T-helper 2 cell (primary cell): ENCODE measurements around the gene FOXP1.

Source experiments
- DNase-seq, 5 experiments: peaks; one replicate each; pipeline versions ENCODE4 v3.0.0 to v3.0.0-alpha.2; 2012 to 2022

The FOXP1 gene

DNA sequence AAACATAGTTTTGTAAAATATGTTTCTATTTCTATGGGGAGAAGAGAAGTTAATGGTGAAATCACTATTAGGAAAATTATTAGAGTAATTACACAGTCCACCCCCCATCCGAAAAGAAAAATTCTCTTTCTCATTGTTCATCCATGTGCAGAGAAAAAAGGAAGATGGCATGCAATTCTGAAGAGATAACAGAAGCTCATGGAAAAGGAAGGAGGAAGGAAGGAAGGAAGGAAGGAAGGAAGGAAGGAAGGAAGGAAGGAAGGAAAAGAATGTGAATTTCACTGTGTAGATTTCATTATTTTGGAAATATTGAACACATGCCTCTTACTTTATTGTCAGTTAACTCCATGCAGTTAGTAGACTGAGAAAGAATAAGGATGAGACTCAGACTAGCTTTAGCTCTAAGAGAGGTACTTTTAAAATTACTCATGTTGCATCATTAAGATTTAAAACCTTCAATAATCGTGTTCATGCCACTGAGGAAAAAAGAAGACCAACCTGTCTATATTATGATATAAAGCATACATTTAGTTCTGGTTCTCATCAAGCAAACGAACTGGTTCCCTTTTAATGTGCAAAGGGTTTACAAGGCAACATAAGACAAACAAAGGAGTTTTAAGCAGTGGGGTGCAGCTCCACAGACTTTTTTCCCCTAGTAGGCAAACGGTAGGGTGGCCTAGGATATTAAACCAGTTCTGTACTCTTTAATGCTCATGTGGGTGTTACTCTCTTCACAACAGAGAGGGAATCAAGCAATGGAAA lies 379.6 kb downstream of the FOXP1 start:
- no peak for DNase-seq

DNA sequence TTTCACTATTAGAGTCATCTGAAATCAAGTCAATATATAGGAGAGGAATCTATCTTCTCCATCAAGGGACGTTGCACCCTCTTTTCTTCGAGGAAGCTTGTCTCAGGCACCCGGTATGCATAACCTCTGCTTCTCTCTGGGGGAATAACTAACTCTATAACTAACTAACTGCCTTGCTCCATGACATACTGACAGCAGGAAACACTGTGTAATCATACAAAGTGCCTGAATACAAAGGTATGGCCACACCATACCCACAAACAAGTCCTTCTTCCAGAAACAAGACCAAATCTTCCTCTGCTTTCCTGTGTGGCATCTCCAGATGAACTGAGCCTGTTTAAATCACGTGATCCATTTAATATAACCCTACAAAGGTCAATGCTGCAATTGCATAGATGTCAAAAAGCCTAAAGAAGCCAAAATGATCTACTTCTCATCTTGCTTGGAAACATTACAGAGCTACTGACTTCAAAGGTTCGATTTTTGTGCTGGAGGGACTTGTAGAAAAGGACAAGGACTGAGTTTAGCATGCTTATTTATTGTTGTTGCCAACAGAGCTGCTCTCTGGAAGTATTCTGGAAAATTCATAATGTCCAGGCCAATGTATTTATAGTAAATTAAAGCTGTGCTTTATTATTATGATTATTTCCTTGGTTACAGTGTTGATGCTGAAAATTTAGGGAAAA lies 380.5 kb downstream of the FOXP1 start:
- no peak for DNase-seq

DNA sequence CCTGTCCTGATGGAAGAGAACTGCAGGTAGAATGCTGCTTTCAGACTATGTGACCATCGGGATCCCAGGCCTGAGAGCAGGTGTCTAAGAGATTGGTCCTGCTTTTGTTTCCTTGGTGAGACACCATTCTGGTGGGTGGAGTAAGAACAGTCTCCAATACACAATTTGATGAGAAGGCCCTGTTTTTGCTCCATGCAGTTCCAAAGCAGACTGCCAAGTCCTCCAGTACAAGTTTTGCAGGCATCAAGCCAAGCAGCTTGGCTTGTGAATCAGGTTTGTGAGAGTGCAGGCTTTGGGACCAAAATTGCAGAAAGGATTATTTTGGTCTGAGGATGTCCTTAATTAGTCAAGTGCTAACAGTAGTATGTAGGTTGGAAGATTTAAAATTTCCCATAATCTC lies 381.6 kb downstream of the FOXP1 start:
- no peak for DNase-seq

DNA sequence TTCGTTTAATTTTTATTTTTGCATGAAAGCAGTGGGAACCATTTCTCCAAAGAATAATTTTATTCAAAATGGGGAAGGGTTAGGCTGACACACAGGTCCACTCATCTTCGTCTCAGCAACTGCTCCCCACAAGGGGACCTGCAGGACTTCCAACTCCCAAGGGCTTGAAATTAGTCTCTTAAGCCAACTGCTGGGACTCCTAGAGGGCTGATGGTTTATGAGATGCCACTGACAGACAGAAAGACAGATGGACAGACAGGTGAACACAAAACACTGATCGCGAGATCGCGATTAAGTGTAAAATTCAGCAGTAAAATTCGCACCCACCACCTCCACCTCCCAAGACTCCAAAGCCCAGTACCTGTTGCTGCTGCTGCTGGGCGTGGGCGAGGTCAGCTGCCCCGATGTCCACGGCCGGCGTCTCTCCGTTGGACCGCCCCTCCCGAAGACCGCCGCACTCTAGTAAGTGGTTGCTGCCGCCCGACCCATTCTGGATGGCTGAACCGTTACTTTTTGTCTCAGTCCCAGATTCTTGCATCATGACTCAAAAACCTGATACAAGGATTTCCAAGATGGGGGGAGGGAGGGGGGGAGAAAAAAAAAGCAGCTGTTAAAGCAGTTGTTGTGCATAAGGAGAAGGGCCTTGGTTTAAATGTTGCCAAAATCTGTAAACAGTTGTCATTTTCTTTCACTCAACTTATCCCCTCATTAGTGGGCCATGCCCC lies 385.5 kb downstream of the FOXP1 start:
- no peak for DNase-seq

DNA sequence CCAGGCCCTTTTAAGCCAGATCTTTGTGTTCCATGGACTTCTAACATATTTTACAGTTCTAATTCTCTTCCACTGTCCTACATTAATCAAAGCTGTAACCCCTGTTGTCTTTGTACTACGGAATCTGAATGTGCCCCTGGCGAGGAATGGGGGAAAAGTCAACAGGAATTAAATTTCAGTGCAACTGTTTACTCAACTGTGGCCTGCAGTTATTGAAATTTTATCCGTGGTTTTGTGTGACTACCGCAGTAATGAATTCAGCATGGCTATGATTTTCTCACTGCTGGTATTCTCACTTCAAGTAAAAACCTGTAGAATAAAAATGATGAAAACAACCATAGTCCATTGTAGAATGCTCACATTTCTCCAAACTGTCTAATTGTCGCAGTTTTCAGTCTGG lies 388.0 kb downstream of the FOXP1 start:
- no peak for DNase-seq

DNA sequence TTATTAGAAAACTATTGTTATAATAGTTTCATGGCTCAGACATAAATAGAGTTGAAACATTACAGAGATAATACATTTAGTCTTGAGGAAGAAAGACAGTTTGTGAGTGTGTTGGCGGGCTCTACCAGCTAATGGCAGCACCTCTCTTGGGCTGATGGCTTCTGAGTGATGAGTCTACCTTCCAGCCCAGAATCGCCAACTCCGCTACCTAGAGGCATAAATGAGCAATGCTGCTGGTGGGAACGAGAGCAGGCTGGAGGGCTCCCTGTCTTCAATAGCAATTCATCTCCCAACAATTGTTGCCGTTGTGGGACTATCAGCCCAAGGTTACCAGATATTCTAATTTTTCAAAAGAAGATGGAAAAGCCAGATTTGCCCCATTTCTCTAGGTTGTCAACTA lies 388.7 kb downstream of the FOXP1 start:
- DNase-seq, result no peak

DNA sequence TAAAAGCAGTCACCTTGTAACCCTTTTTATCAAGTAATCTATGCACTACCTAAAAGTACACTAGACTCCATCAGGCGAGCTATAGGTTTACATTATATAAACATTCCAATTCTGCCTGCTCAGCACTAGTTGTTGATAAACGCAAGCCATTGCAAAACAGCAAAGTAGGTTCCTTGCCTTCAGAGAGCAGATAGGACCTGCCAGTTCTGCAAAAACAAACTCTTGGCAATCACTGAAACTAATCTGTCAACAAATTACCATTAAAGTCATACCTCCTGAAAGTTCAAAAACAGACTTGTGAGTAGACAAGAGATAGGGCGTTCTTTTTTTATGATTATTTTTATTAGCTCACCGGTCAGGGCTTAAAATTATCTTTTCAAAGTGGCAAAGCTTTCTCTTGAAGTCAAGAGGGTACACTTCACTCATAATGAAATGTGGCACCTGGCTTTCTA lies 392.5 kb downstream of the FOXP1 start:
- no peak for DNase-seq

DNA sequence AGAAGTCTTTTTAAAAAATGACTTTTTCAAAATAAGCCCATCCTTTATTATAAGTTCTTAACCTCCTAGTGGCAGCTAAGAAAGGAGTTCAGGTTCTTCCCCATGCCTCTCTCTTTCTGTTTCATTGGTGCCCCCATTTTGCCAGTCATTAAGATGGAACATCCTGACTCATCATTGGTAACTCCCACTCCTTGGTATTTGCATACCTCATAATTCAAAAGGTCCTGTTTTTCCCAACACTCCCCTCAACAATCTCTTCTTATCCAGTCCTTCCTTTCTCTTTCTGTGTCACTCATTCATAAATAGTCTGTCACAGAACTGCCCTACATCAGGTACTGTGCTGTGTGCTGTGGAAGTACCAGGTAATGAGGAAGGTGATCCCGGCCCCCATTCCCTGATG lies 394.0 kb downstream of the FOXP1 start:
- no peak for DNase-seq

DNA sequence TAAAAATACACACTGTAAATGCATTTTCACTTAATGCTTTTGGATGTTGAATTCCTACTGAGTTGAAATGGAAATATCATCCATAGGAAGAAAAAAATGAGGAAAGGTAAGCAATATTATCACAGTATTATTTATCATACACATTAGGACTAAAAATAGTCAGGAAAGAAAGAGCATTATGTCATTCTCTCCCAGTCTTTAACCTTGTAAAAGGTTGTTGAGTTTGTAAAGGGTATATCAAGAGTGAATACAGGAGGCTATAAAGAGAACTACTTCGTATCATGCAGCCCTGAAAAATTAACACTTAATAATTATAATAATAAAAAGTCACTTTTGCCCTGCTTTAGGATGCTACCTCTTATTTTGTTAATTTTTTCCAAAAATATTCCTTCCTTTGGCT lies 395.8 kb downstream of the FOXP1 start:
- DNase-seq, result no peak

DNA sequence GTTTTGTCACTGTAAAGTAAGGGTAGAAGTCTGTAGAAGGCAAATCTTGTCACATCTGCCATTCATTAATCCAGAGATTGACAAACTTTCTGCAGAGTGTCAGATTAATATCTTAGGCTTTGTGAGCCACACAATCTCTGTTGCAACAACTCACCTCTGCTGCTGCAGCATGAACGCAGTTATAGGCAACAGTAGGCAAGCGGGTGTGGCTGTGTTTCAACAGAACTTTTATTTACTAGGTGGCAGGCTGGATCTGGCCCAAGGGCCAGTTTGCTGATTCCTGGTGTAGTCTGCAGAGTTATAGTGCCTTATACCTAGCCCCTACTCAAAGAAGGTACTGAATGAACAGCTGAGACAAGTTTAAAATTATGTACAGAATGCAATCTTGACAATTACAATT lies 396.7 kb downstream of the FOXP1 start:
- peak in 1 of 5 experiments; percentile 16 for DNase-seq

DNA sequence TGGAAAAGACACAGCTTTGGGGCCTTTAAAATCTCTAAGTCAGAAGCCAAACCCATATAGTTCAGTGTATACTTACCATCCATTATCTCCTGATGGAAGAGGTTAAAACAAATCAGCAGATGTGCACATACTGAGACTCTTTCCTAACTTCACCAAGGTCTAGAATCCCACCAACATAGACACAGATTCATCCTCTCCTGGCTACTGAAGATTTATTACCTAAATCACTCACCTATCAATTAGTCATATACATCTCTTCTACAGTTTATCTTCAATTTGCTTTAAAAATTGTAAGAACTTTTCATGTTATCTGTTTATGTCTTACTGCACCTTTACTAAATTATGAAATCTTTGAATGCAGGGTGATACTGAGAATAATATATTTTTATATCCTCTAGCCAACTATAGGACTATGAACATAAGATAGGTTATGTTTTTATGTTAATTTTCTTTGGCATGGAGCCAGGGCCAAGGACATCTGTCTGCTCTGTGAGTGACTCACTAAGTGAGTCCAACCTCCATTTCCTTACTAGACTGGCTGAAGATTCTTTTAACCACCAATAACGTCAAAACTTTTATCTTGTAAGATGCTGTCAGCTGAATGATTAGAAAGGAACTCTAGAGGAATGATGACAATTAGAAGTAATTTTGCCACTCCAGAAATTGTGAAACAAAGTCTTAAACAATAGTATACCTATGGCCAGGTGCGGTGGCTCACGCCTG lies 397.6 kb downstream of the FOXP1 start:
- peak in 2 of 5 experiments; percentile 24 to 70 for DNase-seq

DNA sequence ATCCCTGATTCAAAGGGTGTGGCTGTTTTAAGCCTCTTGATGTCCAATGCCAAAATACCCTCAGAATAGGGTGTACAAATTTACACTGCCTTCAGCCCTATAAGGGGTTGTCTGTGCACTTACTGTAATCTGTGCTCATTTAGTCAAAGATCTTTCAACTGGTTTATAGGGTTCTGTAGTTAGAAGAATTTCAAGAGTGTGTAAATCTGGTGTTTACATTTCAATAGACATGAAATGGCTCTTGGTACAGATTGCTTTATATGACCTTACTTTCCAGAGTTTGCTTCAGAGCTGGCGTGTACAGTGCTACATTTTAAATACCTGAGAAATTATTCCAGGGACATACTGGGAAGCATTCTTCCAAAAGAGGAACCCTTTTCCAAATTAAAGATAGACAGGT lies 399.3 kb downstream of the FOXP1 start:
- no peak for DNase-seq

DNA sequence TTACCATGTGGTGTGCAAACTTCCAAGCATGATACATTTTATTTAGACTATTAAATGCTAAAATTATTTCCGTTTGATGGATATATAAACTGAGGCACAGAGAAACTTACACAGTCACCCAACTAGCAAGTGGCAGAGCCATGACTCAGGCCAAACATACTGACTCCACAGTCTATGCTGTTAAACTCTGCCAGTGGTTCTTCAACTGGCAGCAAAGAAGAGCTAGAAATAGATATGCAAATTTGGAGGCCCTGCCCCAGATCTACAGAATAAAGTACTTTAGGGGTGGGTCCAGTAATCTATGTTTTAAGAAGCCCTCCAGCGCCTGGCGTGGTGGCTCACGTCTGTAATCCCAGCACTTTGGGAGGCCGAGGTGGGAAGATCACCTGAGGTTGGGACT lies 400.0 kb downstream of the FOXP1 start:
- DNase-seq, result no peak

DNA sequence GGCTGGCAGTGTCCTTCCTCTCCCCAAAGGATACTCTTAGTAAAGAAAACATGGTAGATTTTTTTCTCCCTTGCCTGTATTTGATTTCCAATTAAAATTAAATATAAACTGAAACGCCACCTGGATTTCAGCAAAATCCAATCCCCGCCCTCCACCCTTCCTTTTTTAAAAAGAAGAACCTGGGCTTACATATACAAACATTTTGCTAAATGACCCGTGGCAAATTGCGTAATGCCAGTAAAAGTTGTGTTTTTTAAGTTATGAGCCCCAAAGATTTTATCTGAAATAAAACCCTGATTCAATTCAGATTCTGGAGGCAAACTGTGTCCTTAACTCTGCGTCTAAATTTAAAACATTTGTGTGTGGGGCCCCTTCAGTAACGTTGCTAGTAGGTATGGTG lies 403.0 kb downstream of the FOXP1 start:
- no peak for DNase-seq

DNA sequence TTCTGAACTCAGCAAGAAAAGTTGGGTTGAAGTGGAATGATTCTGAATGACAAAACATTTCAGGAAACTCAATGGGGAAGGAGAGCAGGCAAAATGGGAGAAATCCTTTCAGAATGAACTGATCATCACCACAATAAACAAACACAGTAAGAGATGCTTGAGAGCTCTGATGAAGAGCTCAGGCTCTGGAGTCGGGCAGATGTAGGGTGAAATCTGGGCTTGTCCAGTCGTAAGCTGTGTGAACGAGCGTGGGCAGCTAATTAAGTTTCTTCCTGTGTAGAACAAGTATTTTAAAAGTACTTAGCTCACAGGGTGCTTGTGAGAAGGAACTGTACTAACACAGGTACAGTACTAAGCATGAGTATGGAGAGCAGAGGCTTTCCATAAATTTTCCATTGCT lies 406.2 kb downstream of the FOXP1 start:
- DNase-seq, result no peak

DNA sequence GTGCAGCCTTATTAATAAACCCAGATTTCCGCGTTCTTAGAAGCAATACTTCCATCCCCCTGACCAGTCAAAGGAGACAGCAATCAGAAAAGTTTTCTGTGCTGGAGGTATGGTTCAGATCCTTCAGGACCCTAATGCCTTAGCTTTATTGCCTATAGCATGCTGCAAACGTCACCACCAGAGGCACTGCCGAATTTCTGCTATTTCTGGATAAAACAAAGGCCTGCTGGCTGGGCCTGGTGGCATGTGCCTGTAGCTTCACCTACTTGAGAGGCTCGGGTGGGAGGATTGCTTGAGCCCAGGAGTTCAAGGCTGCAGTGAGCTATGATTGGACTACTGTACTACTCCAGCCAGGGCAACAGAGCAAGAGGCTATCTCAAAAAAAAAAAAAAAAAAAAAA lies 407.2 kb downstream of the FOXP1 start:
- no peak for DNase-seq

DNA sequence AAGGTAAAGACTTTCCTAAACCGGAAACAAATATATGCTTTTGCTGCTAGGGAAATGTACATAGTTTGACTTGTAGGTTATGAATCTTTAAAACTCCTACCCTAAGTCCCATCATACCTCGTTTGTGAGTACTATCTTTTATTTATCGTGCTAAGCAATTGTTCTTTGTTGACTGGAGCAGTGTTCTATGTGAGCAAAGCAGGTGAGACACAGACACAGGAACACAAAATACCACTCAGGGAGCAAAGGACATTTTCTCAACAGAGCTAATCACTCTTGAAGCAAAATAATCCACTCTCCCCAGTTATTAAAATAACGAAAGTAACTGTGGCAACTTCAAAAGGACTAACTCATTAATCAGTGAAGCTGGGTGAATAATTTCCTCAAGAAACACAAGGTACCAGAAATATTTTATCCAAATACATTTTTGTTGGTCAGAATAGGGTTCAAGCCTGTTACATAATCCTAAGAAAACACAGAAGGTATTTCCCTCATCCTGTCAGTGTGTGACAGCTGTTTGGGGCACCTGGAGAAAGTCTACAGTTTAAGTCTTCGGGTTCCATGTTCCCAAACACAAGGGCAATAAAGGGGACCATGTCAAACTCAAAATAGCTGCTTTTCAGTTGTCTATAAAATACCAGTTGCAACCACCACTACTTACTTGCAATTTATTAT lies 407.7 kb downstream of the FOXP1 start:
- no peak for DNase-seq

DNA sequence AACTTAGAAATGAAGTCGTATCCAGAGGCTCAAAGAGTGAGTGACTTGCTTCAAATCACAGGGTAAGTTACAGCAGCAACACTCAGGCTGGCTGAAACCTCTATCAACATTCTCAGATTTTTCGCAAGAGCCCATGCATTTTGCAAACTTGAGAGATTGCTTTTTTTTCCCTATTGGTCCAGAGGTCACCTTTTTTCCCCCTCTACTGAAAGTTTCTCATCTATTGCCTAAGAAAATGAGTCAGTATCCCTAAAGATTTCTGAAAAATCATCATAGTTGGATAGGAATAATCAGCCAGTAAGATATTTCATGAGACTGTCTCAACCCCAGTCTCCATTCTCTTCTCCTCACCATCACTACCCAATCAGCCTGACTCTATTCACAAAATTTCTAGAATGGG lies 410.6 kb downstream of the FOXP1 start:
- DNase-seq, result no peak

DNA sequence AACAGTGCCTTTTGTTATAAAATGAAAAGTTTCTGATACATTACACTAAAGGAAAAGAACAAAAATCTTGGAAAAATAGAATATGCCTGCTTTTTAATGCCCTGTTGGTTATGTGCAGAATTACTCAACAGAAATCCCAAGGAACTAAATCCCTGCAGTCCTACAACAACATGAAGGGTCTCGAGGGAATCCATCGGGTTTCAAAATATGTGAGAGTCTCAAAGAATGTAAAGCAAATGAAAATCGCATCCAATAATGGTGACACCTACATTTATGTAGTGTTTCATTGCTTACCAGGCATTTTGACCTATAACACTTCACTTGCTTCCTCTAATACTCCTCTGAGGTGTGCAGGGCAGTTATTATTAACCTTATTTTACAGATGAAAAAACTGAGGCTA lies 411.3 kb downstream of the FOXP1 start:
- no peak for DNase-seq

DNA sequence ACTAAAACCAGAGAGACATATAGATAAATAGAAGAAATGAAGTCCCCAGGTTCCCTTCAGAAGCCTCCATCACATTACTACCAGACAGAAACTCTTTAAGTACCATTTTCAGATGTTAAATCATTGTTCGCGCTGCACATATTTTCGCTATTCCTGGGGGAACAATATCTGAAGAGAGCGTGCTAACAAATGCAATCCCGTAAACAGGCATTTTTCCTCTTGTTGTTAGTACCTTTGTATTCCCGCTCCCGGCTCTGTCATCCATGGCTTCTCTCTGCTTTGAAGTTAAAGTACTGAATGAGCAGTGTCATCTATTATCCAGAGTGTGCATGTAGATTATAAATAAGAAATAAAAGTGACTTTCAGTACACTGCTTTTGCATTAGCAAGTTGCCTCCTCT lies 412.3 kb downstream of the FOXP1 start:
- DNase-seq, result no peak

DNA sequence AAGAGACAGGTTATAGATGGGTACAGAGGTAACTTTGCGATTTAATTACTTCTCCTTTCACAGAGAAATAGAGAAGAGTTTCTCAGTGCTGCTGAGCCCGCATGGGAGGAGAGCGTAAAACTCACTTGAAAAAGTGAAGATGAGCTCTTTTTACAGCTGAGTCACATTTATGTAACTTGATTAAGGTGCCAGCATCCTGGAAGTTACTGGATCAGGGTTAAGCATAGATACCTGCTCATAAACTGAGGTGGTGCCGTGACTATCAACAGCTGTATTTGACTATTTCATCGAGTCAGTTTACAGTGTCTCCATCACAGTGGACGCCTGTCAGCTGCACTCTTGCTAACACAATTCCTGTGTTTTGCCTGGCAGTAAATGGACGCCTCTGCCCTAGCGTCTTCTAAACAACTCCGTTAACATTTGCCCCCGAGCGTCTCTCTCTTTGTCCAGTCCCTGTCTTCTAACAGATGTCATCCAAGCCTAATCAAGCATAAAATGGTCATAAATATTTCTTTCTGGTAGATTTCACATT lies 414.6 kb downstream of the FOXP1 start:
- no peak for DNase-seq

DNA sequence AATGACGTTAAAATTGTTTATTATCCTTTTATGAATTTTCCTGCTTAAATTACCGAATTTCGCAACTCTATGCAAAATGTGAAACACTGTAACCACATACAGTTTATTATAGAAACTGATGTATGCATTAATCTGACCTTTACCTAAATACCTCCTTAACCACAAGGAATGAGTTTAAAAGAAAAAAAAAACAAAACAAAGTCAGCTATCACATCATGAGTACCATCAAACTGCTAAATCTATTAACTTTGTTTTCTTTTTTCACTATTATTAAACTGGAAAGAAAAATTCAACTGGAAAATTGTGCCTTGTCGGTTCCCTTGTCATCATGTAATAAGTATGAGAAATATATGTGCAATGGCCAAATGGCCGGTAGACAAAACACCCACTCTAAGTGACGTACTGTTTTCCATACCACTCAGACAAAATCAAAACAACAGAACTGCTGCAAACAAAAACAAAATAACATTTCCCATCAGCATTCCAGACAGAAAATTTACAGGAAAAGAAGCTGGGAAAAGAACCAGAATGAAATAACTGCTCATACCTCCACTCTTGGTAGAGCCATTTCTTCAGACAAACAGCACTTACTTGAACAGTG lies 415.3 kb downstream of the FOXP1 start:
- DNase-seq, result no peak
